ENCODE data around the gene NF1.
"Not testable (repeated sequence)": the region's sequence is repeated elsewhere in the genome, so short reads cannot be mapped to it uniquely, and the experiment has no call there.

NF1 gene

DNA sequence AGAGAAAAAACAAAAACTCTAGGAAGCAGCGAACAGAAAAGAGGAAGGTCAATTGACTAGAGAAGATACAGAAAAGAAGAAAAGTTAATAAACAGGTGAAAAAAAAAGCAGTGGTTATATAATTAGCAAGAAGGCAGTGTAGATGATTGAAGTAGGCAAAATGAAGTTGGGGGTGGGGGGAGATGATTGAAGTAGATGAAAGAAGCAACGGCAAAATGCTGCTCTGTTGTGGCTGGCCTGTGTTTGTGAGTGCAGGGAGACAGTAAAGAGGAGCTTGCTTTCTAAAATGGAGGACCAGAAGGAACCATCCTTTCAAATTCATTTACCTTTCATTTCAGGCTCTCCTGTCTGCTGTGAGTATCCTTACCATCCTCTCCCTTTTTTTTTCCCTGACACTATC is 215.5 kb downstream of the NF1 start:
- peak; percentile 32 for DNase-seq

DNA sequence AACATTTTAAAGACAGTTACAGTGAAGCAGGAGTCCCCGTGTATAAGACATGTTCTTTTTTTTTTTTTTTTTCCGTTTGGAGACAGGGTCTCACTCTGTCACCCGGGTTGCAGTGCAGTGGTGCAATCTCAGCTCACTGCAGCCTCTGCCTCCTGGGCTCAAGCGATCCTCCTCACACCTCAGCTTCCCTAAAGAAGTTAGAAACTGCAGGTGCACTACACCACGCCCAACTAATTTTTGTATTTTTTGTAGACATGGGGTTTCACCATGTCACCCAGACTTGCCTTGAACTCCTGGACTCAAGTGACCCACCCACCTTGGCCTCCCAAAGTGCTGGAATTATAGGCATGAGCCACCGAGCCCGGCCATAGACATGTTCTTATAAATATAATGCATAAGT is 216.1 kb downstream of the NF1 start:
- peak; percentile 30 for DNase-seq

DNA sequence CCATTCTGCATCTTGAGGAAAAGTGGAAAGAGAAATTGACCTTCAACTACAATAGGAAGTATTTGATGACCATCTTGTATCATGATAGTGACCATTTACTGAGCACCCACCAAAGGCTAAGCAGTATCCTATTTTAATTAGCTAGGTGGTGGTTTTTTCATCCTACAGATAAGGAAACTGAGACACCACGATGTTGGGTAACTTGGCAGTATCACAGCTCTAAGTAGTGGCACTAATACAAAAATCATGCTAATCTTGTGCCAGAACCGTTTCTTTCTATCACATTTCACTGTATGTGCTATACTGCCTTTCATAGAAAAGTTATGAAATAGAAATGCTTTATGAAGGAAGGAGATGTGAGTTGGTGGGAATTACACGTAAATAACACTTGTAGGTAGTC is 216.7 kb downstream of the NF1 start:
- no peak for DNase-seq

DNA sequence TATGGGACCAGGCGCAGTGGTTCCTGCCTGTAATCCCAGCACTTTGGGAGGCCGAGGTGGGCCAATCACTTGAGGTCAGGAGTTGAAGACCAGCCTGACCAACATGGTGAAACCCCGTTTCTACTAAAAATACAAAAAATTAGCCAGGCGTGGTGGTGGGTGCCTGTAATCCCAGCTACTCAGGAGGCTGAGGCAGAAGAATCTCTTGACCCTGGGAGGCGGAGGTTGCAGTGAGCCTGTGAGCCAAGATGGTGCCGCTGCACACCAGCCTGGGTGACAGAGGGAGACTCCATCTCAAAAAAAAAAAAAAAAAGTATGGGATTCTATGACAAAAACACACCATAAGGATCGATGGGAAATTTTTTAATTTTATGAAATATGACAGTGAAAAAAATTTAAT is 217.4 kb downstream of the NF1 start:
- peak; percentile 54 for DNase-seq

DNA sequence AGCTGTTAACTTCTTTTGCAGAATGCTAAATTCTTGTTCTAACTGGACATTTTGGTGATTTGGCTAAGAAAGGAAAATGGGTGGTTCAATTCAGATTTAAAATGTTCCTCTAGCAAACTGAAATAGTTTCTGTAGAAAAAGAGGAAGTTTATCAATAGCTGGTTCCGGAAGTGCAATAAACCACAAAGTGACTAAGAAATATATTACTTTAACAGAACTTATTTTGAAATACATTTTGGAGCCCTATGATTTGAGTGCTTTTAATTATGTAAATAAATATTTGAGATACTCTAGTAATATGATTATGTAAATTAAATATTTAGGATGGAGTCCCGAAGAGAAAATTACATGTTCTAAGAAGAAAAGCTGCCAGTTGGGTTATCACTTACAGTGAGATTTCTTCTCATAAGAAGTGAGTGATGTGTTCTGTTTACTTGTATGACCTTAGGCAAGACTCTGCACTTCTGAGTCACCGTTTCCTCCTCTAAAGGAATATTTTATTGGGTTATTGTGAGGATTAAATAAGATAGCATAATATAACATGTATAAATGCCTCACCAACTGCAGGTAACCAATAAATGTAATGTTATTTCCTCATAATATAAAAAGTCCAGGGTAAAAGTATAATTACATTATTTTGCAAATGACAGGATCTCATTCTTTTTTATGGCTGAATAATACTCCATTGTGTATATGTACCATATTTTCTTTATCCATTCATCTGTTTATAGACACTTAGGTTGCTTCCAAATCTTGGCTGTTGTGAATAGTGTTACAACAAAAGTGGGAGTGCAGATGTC is 219.4 kb downstream of the NF1 start, which contains the start of gene EVI2B:
TSS of gene EVI2B (minus strand) at position 73 of the 800 bp plus-strand sequence. CDS start 8,445 bp downstream, outside the sequence.
- no peak for DNase-seq

DNA sequence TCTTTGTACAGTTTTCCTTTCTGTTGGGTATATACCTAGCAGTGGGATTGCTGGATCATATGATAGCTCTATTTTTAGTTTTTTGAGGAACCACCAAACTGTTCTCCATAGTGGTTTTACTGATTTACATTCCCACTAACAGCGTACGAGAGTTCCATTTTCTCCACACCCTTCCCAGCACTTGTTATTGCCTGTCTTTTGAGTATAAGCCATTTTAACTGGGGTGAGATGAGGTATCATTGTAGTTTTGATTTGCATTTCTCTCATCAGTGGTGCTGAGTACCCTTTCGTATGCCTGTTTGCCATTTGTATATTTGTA is 220.0 kb downstream of the NF1 start:
- DNase-seq = no peak

DNA sequence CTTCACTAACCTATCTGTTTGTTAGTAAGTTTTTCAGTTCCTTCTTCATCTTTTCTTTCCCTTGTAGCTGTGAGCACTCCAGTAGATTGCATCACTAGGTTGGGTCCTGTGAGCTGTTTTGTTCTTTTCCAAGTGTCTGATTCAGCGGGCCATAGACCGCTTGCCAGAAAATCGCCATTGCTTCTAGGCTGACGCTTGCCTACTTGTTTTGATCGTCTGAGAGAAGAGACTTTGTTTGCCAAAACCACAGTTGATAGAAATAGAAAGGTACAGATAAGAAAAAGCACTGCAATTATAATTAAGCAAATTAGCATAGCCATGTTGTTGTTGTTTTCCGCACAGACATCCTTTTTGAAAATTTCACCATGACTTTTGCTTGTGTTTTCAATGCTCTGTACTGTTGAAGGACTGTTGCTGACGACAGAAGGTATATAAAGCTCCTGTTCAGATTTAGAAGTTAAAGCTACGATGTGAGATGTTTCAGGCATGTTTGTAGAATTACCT is 223.6 kb downstream of the NF1 start:
- DNase-seq = peak; percentile 70

DNA sequence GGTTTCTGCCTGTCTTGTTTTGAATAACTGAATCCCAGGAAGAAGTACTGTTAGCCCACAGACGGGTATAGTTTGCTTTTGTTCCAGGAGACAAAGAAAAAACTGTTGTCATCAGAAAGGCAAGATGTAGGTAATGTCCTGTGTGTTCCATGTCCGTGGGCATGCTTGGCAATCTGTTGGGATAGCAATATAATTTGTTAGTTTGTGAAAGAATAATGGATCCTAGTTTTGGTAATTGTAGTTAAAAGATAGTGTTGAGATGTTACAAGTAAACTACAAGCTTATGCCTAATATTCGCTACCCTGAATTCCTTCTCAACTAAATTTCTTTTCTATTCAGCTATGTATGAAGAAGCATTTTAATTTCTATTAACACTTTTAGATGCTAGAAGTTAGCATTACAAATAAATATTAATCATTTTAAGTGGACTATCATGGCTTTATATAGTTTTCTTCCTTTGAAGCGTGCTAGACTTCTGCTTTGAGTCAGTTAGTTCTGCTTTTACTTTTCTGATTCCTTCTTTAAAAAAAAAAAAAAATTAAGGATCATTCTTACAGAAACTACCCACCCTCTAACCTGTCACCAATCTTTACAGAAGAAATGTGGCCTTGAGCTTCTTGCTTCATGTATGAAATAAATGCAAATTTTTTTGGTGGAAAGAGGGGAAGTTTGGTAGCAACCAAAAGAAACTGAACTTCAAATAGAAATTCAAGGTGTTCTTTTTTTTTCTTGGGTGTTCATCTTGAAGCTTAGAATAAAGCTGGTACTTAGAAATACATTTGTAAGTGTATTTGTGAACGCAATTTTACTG is 224.3 kb downstream of the NF1 start:
- no peak for DNase-seq

DNA sequence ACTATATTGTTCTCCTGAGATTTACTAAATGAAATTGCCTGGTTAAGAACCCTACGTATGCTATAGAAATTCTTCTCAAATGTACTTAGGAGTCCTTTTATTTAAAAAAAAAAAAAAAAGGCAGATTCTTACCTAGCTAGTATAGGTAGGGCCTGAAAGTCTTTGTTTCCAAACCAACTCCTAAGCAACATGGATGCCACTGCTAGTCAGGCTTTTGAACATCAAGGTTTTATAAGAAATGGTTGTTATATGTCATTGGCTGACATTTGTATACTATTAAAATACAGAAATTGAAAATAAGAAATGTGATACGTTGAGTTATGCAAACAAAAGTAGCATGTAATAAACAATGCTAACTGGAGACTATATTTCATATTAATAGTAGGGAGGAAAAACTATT is 225.5 kb downstream of the NF1 start:
- no peak for DNase-seq

DNA sequence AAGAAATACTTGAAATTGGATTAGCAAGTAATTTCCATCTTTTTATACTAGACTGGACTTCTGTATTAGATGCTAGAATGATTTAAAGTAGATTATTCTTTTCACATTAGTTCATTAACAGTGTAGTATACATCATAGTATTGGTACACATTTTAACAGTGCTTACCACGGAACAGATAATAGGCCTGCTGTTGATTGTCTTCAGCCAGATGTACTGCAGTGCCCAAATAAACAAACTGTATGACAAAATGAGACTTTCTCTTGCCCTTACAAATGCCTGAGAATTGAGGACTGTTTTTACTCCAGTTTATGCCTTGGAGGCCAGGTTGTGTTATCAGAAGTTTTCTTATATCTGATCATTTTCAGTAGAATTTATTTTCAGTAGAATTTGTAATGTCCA is 226.0 kb downstream of the NF1 start:
- no peak for DNase-seq

DNA sequence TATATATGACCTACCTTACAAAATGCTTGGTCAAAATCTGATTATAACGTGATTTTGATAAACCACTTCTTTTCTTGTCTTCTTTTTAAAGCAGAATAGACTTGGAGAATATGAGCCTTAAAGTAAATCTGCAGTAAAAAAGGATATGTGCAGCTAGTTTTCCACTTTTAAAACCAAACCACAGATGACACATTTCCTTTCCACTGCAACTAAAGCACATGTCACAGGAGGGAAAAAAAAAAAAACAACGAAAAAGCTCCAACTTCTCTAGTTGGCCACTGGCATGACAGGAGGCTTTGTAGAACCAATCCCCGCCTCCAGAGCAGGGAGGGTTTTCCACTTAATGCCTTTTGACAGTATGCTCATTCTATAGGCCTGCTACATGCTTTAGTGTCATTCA is 226.7 kb downstream of the NF1 start, which contains the start of gene EVI2A:
TSS of gene EVI2A (minus strand) at position 142 of the 400 bp plus-strand sequence. CDS start 2,609 bp downstream, outside the sequence.
- peak; percentile 85 for DNase-seq

DNA sequence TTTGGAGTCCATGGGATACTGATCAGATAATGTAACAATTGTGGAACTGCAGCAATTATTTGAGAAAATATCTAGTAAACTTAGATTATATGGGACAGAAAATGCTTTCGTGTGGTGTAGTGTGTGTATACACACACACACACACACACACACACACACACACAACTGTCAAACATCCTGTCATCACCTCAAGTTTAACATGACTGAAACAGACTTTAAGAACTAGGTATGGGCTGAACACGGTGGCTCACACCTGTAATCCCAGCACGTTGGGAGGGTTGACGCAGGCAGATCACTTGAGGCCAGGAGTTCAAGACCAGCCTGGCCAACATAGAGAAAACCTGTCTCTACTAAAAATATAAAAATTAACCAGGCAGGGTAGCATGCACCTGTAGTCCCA is 227.2 kb downstream of the NF1 start:
- peak; percentile 36 for DNase-seq

DNA sequence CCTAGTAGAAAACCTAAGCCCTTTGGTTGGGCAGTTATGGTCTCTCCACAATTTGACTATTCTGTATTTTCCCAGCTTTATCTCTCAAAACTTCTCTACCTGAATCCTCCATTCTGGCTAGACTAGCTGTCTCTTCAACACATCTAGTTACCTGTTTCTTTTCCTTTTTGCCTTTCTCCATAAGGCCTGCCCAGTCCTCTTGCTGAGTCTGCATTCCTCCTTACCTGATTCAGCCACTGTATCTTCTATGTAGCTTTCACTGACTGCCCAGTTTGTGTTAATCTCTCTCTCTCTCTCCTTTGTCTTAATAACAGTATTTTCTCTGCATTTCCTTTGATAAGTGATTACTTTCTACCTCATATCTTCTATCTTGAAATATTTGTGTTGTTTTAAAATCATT is 228.8 kb downstream of the NF1 start:
- DNase-seq = no peak

DNA sequence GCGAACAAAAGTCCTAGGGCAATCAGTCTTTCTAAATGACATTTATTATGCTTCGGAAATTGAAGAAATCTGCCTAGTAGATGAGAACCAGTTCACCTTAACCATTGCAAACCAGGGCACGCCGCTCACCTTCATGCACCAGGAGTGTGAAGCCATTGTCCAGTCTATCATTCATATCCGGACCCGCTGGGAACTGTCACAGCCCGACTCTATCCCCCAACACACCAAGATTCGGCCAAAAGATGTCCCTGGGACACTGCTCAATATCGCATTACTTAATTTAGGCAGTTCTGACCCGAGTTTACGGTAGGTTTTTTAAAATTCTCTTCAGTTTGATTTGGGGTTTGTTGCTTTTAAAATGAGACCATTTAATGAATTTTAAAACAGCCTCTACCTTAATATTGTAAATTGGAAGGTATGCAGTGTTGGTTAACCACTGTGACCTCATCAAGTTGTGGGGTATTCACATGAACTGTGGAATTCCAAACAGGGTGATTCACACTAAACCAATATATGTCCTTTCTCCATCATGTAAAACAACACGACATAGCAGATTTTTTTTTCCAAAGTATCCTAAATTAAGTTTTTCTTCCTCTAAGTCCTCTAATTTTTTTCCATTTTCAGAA is 232.9 kb downstream of the NF1 start:
- no peak for DNase-seq

DNA sequence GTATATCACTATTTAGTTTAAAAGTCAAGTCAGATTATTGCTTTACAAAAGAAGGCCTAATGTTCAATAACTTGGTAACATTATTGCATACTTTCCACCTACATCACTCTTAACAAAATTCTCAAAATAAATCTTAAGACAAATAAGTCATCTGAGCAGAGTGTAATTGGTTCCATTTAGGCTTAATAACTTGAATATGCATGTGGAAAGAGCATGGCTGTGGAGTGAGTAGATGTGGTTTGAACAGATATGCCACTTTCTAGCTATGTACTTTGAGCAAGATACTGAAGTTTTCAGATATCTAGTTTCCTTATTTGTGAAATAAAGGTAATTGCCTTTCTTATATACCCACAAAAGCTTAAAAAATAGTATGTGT is 233.4 kb downstream of the NF1 start:
- DNase-seq = no peak

DNA sequence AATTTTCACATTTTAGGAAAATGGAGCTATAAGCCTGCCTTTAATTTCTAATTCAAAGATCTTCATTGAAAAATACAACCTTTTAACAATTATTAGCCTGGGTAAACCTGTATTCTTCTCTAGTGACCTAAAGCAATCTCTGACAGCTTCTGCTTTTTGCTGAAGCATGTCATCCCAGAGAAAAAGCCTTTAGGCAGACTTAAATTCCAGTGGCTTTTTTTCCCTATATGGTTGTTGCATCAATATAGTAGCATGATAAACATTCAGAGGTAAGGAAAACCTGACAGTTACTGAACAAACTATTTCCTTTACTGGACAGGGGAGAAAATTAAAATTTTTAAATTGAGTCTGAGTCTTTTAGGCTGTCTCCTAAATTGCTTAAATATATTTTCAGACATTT is 234.4 kb downstream of the NF1 start:
- DNase-seq = no peak

DNA sequence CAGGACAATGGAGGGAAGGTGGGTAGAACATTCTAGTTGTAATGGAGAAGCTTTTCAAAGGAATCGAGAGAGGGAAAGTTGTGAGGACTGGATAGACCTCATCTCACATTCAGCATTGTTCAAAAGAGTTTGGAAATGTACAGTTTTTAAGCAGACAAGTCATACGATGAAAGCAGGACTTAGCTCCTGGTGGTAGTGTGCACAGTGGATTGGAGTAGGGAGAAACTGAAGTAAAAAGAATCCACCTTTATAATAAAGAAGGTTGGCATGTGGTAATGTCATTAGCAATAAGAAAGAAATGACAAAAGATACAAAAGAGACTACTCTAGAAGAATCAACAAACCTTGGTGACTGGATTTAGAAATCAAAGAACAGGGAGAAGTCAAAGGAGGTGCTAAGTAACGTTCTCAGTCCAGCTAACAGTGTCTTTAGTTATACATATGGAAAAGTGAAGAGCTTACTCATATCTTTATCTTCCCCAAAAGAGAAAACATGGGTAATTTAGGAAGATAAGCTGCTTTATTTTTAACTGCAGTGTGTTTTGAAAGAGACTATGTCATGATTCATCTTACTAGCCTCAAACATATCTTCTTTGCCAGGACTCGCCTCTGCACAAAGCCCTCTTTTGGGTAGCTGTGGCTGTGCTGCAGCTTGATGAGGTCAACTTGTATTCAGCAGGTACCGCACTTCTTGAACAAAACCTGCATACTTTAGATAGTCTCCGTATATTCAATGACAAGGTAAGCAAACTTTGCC is 245.3 kb downstream of the NF1 start:
- no peak for DNase-seq

DNA sequence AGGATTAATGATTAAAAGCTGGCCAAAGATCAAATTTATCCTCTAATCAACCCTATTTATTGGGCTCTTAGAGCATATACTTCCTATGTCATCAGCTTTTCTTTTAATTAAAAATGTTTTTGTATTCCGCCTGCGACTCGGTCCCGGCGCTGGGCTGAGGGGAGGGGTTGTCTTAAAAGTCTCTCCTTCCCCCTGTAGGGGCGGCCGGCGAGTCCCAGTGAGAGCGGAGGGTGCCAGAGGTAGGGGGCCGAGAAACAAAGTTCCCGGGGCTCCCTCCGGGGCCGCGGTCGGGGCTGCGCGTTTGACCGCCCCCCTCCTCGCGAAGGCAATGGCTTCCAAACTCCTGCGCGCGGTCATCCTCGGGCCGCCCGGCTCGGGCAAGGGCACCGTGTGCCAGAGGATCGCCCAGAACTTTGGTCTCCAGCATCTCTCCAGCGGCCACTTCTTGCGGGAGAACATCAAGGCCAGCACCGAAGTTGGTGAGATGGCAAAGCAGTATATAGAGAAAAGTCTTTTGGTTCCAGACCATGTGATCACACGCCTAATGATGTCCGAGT is 250.5 kb downstream of the NF1 start:
- DNase-seq = not testable (repeated sequence)

DNA sequence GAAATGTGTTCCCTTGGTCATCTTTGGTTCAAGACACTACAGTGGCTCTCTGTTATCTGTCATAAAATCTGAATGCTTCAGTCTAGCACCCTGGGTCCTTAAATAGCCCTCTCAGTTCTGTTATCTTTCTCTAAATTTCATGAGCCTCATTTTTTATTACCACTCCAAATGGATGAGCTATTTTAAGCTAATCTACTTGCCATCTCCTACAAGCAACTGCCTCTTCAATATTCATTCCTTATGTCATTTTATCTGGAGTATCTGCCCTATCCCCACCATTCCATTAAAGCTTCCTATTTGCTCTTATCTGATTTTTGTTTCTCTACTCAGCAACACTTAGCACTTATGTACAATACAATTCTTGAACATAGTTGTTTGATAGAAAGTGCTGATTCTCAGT is 254.7 kb downstream of the NF1 start:
- DNase-seq = no peak

DNA sequence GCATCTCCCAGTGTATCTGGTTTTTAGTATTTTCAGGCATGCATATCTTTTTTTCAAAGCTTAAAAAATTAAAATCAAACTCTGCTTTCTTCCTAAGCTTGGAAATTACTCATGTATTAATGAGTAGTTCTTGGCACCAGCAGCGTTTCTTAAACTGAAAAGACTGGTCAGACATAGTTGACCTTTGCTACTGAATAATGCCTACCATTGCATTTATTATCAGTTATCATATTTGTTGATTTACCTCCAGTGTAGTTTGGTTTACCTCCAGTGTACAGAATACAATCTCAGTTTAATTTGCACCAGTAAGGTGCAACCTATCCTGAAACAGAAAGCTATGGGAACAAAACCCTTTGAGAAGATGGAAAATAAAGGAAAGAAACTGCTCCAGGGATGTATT is 261.2 kb downstream of the NF1 start:
- no peak for DNase-seq

DNA sequence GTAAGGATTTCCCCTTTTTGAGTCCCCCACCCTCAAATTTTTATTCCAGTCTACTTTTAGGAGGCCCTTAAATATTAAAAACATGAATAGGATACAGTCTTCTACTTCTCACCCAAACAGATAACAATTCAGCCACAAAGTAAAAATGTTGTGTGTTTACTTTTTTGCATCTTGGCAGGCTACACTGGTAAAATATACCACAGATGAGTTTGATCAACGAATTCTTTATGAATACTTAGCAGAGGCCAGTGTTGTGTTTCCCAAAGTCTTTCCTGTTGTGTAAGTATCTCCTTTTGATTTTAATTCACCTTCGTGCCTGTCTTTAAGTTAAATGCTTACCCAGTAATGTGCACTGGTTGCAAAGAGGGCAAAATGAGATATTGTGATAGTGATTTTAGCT is 262.3 kb downstream of the NF1 start:
- DNase-seq = no peak

DNA sequence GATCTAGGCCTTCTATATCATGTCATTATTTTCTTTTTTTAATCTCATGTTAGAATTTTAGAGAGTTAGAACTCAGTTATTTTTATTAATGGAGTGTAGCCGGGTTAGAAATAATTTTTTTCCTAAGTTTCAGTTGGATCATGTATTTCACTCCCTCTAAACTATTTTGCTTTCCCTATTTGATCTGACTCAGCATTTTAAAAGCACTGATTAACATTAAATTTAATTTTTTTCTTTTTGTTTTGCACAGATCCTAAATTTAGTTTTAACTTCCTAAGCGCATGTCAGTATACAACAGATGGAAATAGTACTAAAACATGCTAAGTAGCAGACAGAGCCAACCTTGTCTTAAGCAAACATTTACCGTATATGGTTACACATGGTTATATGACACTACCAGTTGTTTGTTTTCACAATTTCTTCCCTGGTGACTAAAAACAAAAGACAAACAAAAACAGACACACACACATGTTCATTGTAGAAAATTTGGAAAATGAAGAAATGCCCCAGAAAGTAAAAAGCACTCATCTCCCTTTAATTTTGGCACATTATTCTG is 263.1 kb downstream of the NF1 start:
- DNase-seq = no peak

Measured in activated CD4-positive, alpha-beta T cell treated with anti-CD3 and anti-CD28 coated beads for 48 hours (primary cell).